ENCODE measurements around the gene SATB1.

The SATB1 gene

GRCh38 chr3:18401300-18401961, 23.7 kb downstream of the SATB1 start:
- Histone ChIP-seq H3K4me2 (ENCODE audit: low read depth, low read length) (no peak overlapping the region), H3K27me3 (replicated peaks; ENCODE audit: insufficient read depth, low read length) (no peaks in the 10 kb centered on the region), H2AFZ (ENCODE audit: low read length) (no peak overlapping the region), H3F3A (ENCODE audit: insufficient read depth, low read length) (no peaks in the 10 kb centered on the region), H3K27ac (ENCODE audit: low read length) (no peak overlapping the region), H3K9me2 (replicated peaks; ENCODE audit: insufficient read depth, low read length) (no peaks in the 10 kb centered on the region), H3K4me1 (ENCODE audit: low read length) (no peaks in the 10 kb centered on the region), H3K4me3 (ENCODE audit: low read length) (no peak overlapping the region), H3K36me3 (replicated peaks; ENCODE audit: insufficient read depth, low read length) (no peaks in the 10 kb centered on the region), H3K9ac (ENCODE audit: low read length) (no peak overlapping the region), H3K79me2 (ENCODE audit: low read length) (no peaks in the 10 kb centered on the region), H3K9me3 (replicated peaks; ENCODE audit: insufficient read depth, low read length) (no peaks in the 10 kb centered on the region), H4K20me1 (ENCODE audit: insufficient read depth, low read length) (no peaks in the 10 kb centered on the region)
- no peak for TF ChIP-seq EZH2phosphoT487 (IDR thresholded peaks at IDR 0.05; ENCODE audit: low read length)
- no peak for TF ChIP-seq EZH2 (optimal IDR thresholded peaks at IDR 0.05; ENCODE audit: low read depth, low read length)
- TF ChIP-seq CTCF (IDR thresholded peaks at IDR 0.05; ENCODE audit: low read length): no peak
- DNase-seq: no peak

GRCh38 chr3:18398448-18398847, 26.7 kb downstream of the SATB1 start:
- DNase-seq: no peak
- Histone ChIP-seq H3K9ac (ENCODE audit: low read length) (no peak overlapping the region), H3K27ac (ENCODE audit: low read length) (no peak overlapping the region), H3K79me2 (ENCODE audit: low read length) (no peaks in the 10 kb centered on the region), H4K20me1 (ENCODE audit: insufficient read depth, low read length) (no peaks in the 10 kb centered on the region), H3F3A (ENCODE audit: insufficient read depth, low read length) (no peaks in the 10 kb centered on the region), H3K4me1 (ENCODE audit: low read length) (no peaks in the 10 kb centered on the region), H3K4me3 (ENCODE audit: low read length) (no peak overlapping the region), H3K9me2 (replicated peaks; ENCODE audit: insufficient read depth, low read length) (no peaks in the 10 kb centered on the region), H3K4me2 (ENCODE audit: low read depth, low read length) (no peak overlapping the region), H3K27me3 (replicated peaks; ENCODE audit: insufficient read depth, low read length) (no peaks in the 10 kb centered on the region), H2AFZ (ENCODE audit: low read length) (no peak overlapping the region), H3K36me3 (replicated peaks; ENCODE audit: insufficient read depth, low read length) (no peaks in the 10 kb centered on the region), H3K9me3 (replicated peaks; ENCODE audit: insufficient read depth, low read length) (no peaks in the 10 kb centered on the region)
- TF ChIP-seq EZH2 (optimal IDR thresholded peaks at IDR 0.05; ENCODE audit: low read depth, low read length): no peak
- TF ChIP-seq EZH2phosphoT487 (IDR thresholded peaks at IDR 0.05; ENCODE audit: low read length): no peak
- TF ChIP-seq CTCF (IDR thresholded peaks at IDR 0.05; ENCODE audit: low read length): no peak

- H3K4me3 ChIP-seq (ENCODE audit: low read length): no peak overlapping the region
These were observed 28.7 kb downstream of the SATB1 start for GRCh38 chr3:18396428-18396827.

More at GRCh38 chr3:18396428-18396827, 28.7 kb downstream of the SATB1 start:
- H3K27me3 ChIP-seq (replicated peaks; ENCODE audit: insufficient read depth, low read length): no peaks in the 10 kb centered on the region
- no peak overlapping the region for H3K27ac ChIP-seq (ENCODE audit: low read length)
- no peaks in the 10 kb centered on the region for H3K79me2 ChIP-seq (ENCODE audit: low read length)
- H3K4me1 ChIP-seq (ENCODE audit: low read length): no peaks in the 10 kb centered on the region
- H2AFZ ChIP-seq (ENCODE audit: low read length): no peak overlapping the region
- TF ChIP-seq CTCF (IDR thresholded peaks at IDR 0.05; ENCODE audit: low read length) (no peak), EZH2 (optimal IDR thresholded peaks at IDR 0.05; ENCODE audit: low read depth, low read length) (no peak), EZH2phosphoT487 (IDR thresholded peaks at IDR 0.05; ENCODE audit: low read length) (no peak)
- DNase-seq: no peak
- H3K9ac ChIP-seq (ENCODE audit: low read length): no peak overlapping the region
- no peaks in the 10 kb centered on the region for H4K20me1 ChIP-seq (ENCODE audit: insufficient read depth, low read length)
- no peak overlapping the region for H3K4me2 ChIP-seq (ENCODE audit: low read depth, low read length)
- H3K36me3 ChIP-seq (replicated peaks; ENCODE audit: insufficient read depth, low read length): no peaks in the 10 kb centered on the region
- H3K9me3 ChIP-seq (replicated peaks; ENCODE audit: insufficient read depth, low read length): no peaks in the 10 kb centered on the region
- H3F3A ChIP-seq (ENCODE audit: insufficient read depth, low read length): no peaks in the 10 kb centered on the region
- no peaks in the 10 kb centered on the region for H3K9me2 ChIP-seq (replicated peaks; ENCODE audit: insufficient read depth, low read length)
